ENCODE data around the gene ZBTB17.

ZBTB17 gene

DNA sequence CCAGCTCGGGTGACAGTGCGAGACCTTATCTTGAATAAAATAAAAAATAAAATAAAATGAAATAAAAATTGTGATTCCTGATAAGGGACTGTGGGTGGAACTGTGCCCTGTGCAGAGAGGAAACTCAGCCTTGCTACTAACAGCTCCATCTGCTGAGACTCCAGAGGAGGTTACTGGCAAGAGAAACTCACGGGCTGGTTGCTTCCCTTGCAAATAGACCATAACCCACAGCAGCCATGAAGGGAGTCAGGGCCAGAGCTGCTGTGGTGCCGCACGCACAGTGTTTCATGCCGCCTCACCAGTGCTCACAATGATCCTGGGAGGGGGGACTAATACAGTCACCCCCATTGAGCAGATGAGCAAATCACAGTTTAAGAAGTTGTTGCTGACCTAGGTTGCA, 13.7 kb downstream of the ZBTB17 start:
- Histone ChIP-seq H3F3A (ENCODE audit: control insufficient read depth, insufficient read depth) (peaks cover 5% of the 10 kb centered on the region; the same call in 1 of the 2 replicates), H3K79me2 (ENCODE audit: control insufficient read depth, low read length) (peaks cover 61% of the 10 kb centered on the region), H3K4me2 (ENCODE audit: low read length) (no peak overlapping the region), H3K9me2 (replicated peaks; ENCODE audit: control insufficient read depth, low read length) (no peaks in the 10 kb centered on the region), H4K20me1 (ENCODE audit: control insufficient read depth, insufficient read depth, low read depth, low read length) (no peaks in the 10 kb centered on the region), H3K27me3 (ENCODE audit: control insufficient read depth, low read length) (no peaks in the 10 kb centered on the region), H3K4me3 (ENCODE audit: low read length) (no peak overlapping the region), H3K27ac (ENCODE audit: low read depth, low read length) (no peak overlapping the region), H3K9me3 (ENCODE audit: control insufficient read depth, insufficient read depth, low read length) (no peaks in the 10 kb centered on the region), H3K36me3 (ENCODE audit: control insufficient read depth, low read length) (peaks cover 16% of the 10 kb centered on the region), H3K4me1 (ENCODE audit: control insufficient read depth, low read length) (peaks cover 34% of the 10 kb centered on the region)
- no peak for TF ChIP-seq EZH2phosphoT487 (IDR thresholded peaks at IDR 0.05; ENCODE audit: borderline replicate concordance, low read length)
- TF ChIP-seq, protein P1, sequence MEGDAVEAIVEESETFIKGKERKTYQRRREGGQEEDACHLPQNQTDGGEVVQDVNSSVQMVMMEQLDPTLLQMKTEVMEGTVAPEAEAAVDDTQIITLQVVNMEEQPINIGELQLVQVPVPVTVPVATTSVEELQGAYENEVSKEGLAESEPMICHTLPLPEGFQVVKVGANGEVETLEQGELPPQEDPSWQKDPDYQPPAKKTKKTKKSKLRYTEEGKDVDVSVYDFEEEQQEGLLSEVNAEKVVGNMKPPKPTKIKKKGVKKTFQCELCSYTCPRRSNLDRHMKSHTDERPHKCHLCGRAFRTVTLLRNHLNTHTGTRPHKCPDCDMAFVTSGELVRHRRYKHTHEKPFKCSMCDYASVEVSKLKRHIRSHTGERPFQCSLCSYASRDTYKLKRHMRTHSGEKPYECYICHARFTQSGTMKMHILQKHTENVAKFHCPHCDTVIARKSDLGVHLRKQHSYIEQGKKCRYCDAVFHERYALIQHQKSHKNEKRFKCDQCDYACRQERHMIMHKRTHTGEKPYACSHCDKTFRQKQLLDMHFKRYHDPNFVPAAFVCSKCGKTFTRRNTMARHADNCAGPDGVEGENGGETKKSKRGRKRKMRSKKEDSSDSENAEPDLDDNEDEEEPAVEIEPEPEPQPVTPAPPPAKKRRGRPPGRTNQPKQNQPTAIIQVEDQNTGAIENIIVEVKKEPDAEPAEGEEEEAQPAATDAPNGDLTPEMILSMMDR (IDR thresholded peaks at IDR 0.05; ENCODE audit: low read depth, low read length, poor library complexity, severe bottlenecking) = no peak

DNA sequence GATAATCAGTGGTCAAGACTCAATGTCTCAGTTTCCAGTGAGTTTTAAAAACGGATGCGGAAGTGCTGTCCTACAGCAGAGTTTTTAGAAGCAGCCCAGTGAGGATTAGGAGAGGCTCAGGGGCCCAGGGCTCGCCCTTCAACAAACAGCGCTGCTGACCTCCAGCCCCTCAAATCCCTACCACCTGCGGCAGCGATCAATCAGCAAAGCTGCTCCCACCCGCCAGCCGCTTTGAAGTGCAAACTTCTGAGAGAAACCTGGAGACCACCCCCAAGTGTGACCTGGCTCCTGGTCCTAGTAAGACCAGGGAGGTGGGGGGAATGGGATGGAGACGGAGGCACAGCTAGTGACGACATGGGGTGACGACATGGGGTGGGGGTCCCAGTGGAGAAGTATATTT, 14.4 kb downstream of the ZBTB17 start:
- no peaks in the 10 kb centered on the region for H3K9me3 ChIP-seq (ENCODE audit: control insufficient read depth, insufficient read depth, low read length)
- no peak overlapping the region for H3K27ac ChIP-seq (ENCODE audit: low read depth, low read length)
- no peak for TF ChIP-seq EZH2phosphoT487 (IDR thresholded peaks at IDR 0.05; ENCODE audit: borderline replicate concordance, low read length)
- TF ChIP-seq, protein P1 (IDR thresholded peaks at IDR 0.05; ENCODE audit: low read depth, low read length, poor library complexity, severe bottlenecking) = no peak
- no peak overlapping the region for H3K4me2 ChIP-seq (ENCODE audit: low read length)
- no peaks in the 10 kb centered on the region for H3K9me2 ChIP-seq (replicated peaks; ENCODE audit: control insufficient read depth, low read length)
- peaks cover 12% of the 10 kb centered on the region for H3K36me3 ChIP-seq (ENCODE audit: control insufficient read depth, low read length)
- H3F3A ChIP-seq (ENCODE audit: control insufficient read depth, insufficient read depth) = peaks cover 5% of the 10 kb centered on the region; the same call in 1 of the 2 replicates
- peaks cover 60% of the 10 kb centered on the region for H3K79me2 ChIP-seq (ENCODE audit: control insufficient read depth, low read length)
- no peak overlapping the region for H3K4me3 ChIP-seq (ENCODE audit: low read length)
- H3K4me1 ChIP-seq (ENCODE audit: control insufficient read depth, low read length) = peaks cover 32% of the 10 kb centered on the region
- H3K27me3 ChIP-seq (ENCODE audit: control insufficient read depth, low read length) = no peaks in the 10 kb centered on the region
- H4K20me1 ChIP-seq (ENCODE audit: control insufficient read depth, insufficient read depth, low read depth, low read length) = 0 out of 2 replicates have a peak, but pooled peaks cover 2% of the 10 kb centered on the region

DNA sequence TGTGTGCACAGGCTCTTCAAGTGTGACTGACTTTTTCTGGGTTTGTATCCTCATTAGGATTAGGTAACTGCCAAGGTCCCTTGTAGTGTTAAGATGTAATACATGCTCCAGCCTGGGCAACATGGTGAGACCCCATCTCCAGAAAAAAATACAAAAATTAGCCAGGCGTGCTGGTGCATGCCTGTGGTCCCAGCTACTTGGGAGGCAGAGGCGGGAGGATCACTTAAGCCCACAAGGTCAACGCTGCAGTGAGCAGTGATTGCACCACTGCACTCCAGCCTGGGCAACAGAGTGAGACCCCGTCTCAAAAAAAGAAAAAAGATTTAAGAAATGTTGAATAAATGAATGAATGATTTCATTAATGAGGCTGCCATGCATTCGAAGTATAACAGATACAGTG, 15.1 kb downstream of the ZBTB17 start:
- H3K4me2 ChIP-seq (ENCODE audit: low read length) = no peak overlapping the region
- H3K4me3 ChIP-seq (ENCODE audit: low read length) = no peak overlapping the region
- H3K36me3 ChIP-seq (ENCODE audit: control insufficient read depth, low read length) = peaks cover 9% of the 10 kb centered on the region
- peaks cover 5% of the 10 kb centered on the region; the same call in 1 of the 2 replicates for H3F3A ChIP-seq (ENCODE audit: control insufficient read depth, insufficient read depth)
- H4K20me1 ChIP-seq (ENCODE audit: control insufficient read depth, insufficient read depth, low read depth, low read length) = 0 out of 2 replicates have a peak, but pooled peaks cover 4% of the 10 kb centered on the region
- no peaks in the 10 kb centered on the region for H3K9me3 ChIP-seq (ENCODE audit: control insufficient read depth, insufficient read depth, low read length)
- H3K79me2 ChIP-seq (ENCODE audit: control insufficient read depth, low read length) = peaks cover 59% of the 10 kb centered on the region
- H3K27ac ChIP-seq (ENCODE audit: low read depth, low read length) = no peak overlapping the region
- no peaks in the 10 kb centered on the region for H3K9me2 ChIP-seq (replicated peaks; ENCODE audit: control insufficient read depth, low read length)
- peaks cover 25% of the 10 kb centered on the region for H3K4me1 ChIP-seq (ENCODE audit: control insufficient read depth, low read length)
- H3K27me3 ChIP-seq (ENCODE audit: control insufficient read depth, low read length) = no peaks in the 10 kb centered on the region
- TF ChIP-seq, protein P1 (IDR thresholded peaks at IDR 0.05; ENCODE audit: low read depth, low read length, poor library complexity, severe bottlenecking) = no peak
- TF ChIP-seq EZH2phosphoT487 (IDR thresholded peaks at IDR 0.05; ENCODE audit: borderline replicate concordance, low read length) = no peak

Measured in DOHH2 (cell line).